ENCODE results near the gene MREG. TPM values are rescaled to one million over a fixed set of nuclear protein-coding genes. Genes with fewer than 3 reads are reported as not detected.
A peak's percentile ranks its signal among the peaks of the same experiment; 100 is the strongest.
"Not testable (repeated sequence)": the region's sequence is repeated elsewhere in the genome, so short reads cannot be mapped to it uniquely, and the experiment has no call there.

The MREG gene
- total RNA-seq, 1 donor: 4.3 TPM

DNA sequence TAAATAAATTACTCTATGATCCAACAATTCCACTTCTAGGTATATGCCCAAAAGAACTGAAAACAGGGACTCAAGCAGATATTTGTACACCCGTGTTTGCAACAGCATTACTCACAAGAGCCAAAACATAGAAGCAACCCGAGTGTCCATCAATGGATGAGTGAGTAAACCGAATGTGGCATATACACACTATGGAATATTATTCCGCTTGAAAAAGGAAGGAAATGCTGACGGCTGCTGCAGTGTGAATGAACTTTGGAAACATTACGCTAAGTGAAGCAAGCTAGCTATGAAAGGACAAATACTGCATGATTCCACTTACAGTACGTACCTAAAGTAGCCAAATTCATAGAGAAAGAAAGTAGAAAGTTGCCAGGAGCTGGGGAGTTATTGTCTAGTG, 32.2 kb downstream of the MREG start:
- no peak for DNase-seq (ENCODE audit: low read depth)
- TF ChIP-seq, protein P1, sequence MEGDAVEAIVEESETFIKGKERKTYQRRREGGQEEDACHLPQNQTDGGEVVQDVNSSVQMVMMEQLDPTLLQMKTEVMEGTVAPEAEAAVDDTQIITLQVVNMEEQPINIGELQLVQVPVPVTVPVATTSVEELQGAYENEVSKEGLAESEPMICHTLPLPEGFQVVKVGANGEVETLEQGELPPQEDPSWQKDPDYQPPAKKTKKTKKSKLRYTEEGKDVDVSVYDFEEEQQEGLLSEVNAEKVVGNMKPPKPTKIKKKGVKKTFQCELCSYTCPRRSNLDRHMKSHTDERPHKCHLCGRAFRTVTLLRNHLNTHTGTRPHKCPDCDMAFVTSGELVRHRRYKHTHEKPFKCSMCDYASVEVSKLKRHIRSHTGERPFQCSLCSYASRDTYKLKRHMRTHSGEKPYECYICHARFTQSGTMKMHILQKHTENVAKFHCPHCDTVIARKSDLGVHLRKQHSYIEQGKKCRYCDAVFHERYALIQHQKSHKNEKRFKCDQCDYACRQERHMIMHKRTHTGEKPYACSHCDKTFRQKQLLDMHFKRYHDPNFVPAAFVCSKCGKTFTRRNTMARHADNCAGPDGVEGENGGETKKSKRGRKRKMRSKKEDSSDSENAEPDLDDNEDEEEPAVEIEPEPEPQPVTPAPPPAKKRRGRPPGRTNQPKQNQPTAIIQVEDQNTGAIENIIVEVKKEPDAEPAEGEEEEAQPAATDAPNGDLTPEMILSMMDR (IDR thresholded peaks at IDR 0.05; ENCODE audit: insufficient read depth, low read depth, low read length): no peak
- H3K4me3 ChIP-seq (ENCODE audit: low read depth, low read length): no peak overlapping the region

DNA sequence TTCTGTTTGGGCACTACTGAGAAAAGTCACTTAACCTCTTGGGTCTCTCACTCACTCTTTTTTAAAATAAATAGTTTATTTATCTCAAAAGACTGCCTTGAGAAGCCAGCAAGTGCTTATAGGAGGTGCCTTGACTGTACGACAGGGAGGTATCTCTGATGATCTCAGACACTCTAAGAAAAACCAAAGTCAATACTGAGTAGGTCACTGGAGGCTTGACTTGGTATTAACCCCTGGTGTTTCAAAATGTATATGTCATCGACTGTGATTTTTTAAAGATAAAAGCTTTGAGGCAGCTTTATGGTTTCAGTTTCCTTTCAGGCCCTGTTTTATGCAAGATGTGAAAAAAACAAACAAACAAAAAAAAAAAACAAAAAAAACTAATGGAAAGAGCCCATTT, 33.7 kb downstream of the MREG start:
- TF ChIP-seq, protein P1 (IDR thresholded peaks at IDR 0.05; ENCODE audit: insufficient read depth, low read depth, low read length): no peak
- peak; percentile 29 for DNase-seq (ENCODE audit: low read depth)
- no peak overlapping the region for H3K4me3 ChIP-seq (ENCODE audit: low read depth, low read length)

DNA sequence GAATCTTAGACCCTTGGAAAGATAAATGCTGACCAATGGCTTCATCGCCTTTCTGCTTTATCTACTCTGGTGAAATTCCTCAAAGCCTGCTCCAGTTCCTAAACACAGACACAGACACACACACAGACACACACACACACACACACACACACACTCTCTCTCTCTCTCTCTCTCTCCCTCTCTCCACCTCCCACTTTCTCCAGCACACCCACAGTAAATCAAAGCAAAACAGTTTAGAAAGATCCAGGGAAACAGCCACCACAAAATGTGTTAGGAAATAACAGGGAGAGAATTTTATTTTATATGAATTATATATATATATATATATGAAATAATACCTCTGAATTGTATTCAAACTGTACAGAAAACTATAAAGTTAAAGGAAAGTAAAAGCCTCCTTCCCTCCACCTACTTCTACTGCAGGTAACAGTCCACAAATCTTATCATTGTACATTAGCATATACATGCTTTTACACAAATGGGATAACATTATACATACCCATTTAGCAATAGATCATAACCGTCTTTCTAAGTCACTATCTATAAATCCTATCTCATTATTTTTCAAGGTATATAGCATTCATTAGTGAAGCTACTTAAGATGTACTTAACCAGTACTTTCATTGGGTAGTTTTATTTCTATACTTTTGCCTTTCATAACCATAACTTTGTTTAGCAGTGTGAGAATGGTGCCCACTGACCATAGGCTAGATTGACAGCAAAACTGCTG, 38.5 kb downstream of the MREG start:
- H3K4me3 ChIP-seq (ENCODE audit: low read depth, low read length): no peak overlapping the region
- TF ChIP-seq, protein P1 (IDR thresholded peaks at IDR 0.05; ENCODE audit: insufficient read depth, low read depth, low read length): no peak
- DNase-seq (ENCODE audit: low read depth): no peak

DNA sequence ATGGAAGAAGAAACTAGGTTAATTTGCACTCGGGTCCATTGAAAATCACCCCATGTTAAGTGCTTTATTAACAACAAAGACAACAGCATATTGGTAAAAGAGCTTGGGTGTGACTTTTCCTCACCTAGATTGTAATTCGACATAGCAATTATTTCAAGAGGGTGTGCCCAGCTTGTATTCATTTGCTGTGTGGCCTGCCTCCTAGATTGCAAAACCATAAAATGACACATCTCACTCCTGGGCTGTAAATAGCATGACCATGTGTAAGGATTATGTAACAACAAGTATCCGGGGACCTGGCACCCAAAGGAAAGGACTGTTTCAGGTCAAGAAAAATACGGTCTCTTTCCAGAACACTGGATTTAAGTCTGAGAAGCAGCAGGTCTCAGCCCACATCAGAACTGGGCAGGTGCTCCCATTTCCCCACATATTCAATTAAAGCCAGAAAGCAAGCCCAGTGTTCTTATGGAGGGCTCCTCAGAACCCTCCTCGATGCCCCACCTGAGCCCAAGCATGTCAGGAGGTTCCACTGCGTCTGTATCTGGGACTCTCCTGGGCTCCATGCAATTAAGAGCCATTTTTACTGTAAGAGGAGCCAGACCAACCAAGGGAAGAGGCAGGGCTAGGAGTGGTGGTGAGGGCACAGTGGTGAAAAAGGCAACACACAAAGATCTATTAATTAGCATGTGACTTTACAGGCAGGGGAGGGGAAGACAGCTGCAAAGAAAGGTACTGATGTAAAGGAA, 39.2 kb downstream of the MREG start:
- DNase-seq (ENCODE audit: low read depth): peak; percentile 17
- TF ChIP-seq, protein P1 (IDR thresholded peaks at IDR 0.05; ENCODE audit: insufficient read depth, low read depth, low read length): no peak
- H3K4me3 ChIP-seq (ENCODE audit: low read depth, low read length): no peak overlapping the region

DNA sequence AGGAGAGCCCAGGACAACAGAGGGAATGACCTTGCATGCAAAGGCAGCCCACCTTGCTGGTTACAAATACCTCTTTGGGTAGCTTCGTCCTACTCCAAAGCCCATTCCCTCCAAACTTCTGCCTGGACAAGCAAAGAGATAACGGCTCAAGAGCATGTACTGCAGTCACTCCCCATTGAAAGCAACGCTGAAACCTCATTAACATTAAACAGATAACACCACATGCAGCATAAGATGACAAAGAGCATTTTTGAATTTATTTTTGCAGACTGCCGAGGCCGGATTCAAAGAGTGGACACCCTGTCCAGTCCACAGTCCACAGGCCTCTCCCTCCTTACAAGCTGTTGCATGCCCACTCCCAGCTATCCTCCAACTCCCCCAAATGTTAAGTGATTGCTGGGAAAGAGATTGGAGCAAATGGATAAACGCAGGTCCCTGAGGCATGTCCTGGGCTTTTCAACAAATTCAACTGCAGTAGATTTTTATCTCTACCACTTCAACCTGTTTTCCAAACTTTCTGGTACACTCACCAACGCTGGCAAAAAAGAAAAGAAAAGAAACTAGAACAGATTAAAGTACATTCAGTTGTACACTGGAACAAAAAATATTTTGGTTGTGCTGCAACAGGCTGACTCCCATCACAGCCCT, 40.1 kb downstream of the MREG start:
- TF ChIP-seq, protein P1 (IDR thresholded peaks at IDR 0.05; ENCODE audit: insufficient read depth, low read depth, low read length): no peak
- no peak overlapping the region for H3K4me3 ChIP-seq (ENCODE audit: low read depth, low read length)
- DNase-seq (ENCODE audit: low read depth): no peak

DNA sequence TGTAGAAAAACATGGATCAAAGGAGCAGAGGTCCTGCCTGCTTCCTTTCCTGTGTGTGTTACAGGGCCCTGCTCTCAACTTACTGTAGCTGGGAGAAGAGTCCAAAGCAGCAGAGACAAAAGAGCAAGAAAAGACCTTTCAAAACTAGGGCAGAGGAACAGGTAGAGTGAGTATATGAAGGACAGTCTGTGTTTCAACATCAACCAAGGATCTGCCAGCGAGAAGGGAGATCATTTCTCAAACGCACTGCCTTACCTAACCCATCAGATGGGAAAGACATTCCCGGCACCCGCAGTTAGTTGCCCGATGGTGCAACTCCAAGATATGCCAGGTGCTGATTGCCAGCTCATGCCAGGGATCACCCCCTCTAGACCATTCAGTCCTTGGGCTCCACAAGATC, 41.7 kb downstream of the MREG start:
- TF ChIP-seq, protein P1 (IDR thresholded peaks at IDR 0.05; ENCODE audit: insufficient read depth, low read depth, low read length): no peak
- no peak for DNase-seq (ENCODE audit: low read depth)
- H3K4me3 ChIP-seq (ENCODE audit: low read depth, low read length): no peak overlapping the region

DNA sequence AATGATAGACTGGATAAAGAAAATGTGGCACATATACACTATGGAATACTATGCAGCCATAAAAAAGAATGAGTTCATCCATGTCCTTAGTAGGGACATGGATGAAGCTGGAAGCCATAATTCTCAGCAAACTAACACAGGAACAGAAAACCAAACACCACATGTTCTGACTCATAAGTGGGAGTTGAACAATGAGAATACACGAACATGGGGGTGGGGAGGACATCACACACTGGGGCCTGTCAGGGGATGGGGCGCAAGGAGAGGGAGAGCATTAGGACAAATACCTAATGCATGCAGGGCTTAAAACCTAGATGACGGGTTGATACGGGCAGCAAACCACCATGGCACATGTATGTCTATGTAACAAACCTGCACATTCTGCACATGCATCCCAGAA, 42.5 kb downstream of the MREG start:
- not testable (repeated sequence) for DNase-seq (ENCODE audit: low read depth)

More for the DNA sequence above, 42.5 kb downstream of the MREG start:
- H3K4me3 ChIP-seq (ENCODE audit: low read depth, low read length): not testable (repeated sequence)
